ENCODE results near the gene IFI35.
"Not testable (repeated sequence)": the region's sequence is repeated elsewhere in the genome, so short reads cannot be mapped to it uniquely, and the experiment has no call there.

IFI35 gene

DNA sequence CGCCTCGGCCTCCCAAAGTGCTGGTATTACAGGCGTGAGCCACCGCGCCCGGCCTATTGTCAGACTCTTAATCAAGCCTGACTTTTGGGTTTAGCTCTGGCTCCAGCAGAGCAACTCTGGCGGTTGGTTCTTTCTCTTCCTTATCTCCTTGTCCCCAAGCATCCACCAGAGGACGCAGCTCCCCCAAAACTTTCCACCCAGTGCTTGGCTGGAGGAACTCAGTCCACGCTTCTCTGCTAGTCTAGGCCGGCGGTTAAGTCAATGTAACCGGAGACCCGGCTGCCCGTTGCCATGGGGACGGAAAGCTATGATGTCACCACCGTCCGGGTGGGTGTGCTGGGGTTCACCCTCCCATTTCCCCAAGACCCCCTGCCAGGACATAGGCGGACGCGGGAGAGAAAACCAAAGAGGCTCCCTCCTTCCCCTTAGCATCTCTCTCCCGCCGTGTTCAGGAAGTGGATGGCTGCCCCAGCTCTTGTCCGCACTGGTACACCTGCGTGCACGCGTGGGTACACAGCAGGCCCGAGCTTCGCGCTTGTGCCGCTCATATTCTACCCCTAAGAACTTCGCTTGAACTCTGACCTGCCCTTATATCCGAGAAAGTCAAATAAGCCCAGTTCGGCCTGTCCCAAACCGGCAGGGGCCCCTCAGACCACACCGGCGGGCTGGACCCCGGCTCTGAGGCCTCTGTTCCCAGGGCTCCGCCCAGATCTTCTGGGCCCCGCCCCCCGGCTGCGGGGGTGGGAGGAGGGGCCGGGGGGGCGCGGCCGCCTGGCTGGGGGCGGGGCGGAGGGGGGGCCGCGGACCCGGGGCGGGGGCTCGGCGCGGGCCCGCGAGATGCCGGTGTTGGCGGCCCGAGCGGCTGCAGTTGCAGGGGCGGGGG lies 18.1 kb downstream of the IFI35 start, which contains the start of gene RND2:
TSS of gene RND2 (plus strand) at position 825 of the 883 bp plus-strand sequence. CDS start 117 bp downstream, outside the sequence.
- DNase-seq: peak; percentile 96

DNA sequence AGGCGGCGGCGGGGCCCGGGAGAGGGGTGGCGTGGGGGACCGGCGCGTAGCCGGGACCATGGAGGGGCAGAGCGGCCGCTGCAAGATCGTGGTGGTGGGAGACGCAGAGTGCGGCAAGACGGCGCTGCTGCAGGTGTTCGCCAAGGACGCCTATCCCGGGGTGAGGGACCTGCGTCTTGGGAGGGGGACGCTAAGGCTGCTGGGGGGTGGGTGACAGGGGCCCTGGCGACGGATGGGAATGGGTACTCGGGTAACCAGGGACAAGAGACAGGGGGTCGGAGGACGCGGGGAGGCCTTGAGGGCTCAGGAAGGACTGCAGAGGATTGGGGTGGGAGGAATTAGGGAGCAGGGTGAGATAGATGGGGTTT lies 18.7 kb downstream of the IFI35 start:
- no peak for DNase-seq

DNA sequence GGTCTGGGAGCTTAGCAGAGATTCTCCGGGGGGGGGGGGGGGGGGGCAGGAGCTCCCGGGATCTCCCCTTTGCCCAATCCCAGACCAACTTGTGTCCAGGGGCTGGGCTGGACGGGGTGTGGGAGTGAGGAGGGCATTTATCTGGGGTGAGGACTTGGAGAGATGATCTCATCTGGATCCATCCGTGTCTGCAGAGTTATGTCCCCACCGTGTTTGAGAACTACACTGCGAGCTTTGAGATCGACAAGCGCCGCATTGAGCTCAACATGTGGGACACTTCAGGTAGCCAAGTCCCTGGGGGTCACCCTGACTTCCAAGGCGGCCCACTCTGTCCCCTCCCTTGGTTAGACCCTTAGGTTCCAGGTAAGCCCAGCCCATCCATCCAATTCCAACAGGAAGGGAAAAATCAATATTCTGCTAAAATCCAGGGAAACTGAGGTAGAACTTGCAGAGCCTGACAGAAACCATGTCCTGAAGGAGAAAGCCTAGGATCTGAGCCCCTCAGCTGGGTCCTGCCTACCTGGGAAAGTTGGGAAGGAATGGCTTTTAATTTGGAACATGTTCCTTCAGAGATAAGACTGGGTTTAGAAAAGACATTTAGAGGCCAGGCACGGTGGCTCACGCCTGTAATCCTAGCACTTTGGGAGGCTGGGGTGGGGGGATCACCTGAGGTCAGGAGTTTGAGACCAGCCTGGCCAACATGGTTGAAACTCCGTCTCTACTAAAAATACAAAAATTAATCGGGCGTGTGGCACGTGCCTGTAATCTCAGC lies 19.4 kb downstream of the IFI35 start:
- no peak for DNase-seq

DNA sequence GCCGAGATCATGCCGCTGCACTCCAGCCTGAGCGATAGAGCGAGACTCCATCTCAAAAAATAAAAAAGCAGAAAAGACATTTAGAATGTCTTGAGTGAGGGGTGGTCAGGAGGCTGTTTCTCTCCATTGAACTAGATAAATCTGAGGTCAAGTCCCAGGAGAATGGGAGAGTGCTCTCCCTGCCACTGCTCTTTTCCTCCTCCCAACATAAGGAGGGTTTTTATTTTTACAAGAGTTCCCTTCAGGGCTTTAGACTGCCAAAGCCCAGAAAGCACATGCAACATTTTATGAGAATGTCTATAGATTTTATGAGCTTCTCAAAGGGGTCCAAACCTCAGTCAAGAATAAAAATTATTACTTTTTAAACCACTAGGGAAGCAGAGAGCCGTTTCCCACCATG lies 20.0 kb downstream of the IFI35 start:
- no peak for DNase-seq

DNA sequence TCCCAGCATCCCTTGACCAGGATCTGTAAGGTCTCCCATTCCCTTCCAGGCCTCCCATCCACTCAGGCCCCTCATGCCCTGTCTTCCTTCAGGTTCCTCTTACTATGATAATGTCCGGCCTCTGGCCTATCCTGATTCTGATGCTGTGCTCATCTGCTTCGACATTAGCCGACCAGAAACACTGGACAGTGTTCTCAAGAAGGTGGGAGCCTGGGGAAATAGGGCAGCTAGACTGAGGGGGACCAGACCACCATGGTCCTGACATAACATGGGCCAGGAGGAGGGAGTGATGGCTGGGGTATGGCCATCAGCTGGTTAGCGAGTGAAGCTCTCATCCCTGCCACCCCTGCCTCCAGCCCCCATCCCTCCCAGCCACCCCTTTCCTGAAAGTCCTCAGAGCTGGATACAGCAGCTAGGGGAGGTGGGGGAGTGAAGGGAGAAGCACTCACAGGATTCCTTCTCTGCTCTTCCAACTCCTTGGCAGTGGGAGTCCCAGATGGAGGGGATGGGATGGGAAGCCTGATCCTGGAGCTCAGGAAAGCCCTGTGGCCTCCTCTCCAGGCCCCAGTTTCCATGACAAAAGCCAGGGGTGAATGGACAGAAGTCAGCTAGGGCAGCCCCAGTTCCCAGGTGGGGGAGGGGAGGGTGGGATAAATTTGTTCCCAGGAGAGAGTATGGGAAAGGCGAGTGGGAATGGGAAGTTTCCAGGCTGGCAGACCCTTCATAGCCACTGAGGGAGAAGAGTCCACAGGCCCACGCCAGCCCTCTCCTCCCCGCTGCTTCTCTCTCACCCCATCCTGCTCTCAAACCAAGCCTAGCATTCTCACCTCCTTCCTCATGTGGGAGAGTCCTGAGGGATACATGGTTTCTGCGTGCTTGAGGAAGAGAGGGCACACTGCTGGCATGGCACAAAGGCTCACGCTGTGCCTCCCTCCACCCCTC lies 20.8 kb downstream of the IFI35 start:
- no peak for DNase-seq

DNA sequence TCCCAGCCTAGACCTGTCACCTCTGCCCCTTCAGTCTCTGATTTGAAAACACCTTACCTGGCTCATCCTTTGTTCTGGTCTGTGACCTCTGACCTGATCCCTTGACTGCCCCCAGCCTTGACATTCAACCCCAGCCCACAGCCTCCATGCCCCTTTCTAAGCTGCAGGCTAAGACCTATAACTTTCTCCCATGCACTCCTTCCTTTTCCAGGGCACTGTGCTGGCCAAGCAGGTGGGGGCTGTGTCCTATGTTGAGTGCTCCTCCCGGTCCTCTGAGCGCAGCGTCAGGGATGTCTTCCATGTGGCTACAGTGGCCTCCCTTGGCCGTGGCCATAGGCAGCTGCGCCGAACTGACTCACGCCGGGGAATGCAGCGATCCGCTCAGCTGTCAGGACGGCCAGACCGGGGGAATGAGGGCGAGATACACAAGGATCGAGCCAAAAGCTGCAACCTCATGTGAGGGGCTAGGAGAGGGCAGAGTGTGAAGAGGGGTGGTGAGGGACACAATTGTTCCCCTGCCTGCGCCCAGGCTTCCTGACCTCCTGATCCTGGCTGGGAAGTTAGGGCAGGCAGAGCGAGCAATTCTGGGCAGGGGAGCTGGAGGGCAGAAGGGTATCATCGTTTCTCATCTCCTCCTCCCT lies 21.8 kb downstream of the IFI35 start:
- no peak for DNase-seq

DNA sequence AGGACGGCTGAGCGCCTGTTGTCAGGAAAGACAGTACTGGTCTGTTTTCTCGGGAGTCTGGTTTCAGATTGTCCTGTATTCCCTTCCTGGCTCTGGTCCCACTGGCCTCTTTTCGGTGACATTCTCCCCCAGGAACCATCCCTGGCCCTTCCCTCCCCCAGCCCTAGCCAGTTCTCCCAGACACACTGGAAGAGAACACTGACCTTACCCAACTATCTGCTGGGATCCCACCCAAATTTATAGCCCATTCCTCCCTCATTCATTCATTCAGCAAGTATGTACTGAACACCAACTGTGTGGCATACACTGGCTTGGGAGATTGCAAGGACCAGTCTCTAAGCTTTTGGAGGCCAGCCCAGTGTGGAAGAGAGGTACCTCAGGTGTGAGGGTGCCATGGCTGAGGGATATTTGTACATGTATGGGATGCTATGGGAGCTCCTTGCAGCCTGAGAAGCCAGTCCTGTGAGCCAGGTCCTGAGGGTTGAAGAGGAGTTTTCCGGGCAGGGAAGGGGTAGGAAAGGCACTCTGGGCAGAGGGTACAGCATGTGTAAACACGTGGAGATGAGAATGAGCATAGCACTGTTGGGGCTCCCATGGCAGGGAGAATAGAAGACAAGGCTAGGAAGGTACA lies 23.7 kb downstream of the IFI35 start:
- DNase-seq: no peak

DNA sequence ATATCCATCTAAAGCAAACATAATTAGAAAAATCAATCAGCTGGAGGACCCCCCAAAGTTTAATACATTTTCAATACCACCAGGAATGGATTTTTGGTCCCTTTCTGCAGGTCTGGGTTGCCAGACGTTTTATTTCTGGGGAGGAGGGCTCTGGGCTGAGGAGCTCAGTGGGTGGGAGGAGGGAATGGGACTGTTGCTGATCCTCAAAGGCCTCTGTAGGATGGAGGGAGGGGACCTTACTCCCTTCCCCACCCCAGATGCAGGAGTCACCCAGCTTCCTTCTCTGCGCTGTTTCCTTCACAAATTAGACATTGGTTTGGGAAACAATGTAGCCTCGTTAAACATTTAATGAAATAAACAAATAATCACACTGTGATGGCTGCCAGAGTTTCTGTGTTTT lies 25.1 kb downstream of the IFI35 start:
- no peak for DNase-seq

DNA sequence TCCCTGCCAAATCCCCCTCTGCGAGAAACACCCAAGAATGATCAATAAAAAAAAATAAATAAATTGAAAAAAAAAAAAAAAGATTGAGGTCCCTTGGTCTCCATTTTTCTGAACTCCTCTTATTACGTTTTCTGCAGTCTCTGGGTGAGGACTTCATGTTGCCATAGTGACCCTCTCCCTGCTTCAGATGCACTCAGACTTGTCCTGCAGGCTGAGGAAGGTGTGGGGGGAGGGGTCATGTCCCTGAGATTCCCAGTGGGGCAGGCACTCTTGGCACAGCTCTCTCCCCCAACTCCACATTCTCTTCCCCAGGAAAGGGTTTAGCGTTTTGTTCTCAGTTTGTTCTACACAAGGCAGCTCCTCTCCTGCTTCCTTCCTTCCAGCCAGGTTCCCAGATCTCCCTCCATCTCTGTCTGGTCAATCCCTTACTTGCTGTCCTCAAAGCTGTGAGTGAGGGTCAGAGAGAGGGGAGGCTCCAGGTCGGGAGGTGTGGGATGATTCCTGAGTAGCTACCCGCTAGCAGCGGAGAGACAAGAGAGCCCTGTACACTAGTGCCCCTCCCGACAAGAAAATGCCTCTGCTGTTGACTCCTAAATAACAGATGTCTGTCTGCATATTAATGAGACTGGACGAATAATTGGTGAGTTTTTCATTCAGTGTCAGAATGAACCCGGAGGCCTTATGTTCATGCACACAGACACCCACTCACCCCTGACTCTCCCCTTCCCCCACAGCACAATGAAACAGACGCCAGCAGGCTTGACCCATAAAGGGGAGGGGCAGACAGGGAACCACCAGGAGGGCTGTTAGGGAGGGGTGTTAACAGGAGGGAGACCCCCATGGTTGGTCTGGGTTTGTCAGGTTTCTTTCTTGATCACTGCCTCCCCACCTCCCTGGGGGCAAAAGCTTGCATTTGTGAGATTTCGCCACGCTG lies 27.6 kb downstream of the IFI35 start:
- no peak for DNase-seq

DNA sequence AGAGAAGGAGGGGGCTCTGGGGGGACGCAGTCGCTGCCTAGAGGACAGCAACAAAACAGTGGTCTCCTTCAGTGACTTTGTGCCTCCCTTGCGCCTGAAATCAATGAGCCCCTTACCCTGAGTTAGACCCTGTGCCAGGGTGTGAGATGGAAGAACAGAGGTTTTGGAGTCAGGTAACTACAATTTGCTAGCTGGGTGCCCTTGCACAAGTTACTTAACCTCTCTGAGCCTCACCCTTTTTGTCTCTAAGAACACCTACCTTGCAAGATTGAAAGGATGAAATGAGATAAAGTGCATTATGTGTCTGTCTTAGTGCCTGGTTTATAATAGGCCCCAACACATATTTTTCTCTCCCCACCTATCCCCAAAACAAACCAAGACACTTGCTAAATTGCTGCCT lies 28.3 kb downstream of the IFI35 start:
- no peak for DNase-seq

DNA sequence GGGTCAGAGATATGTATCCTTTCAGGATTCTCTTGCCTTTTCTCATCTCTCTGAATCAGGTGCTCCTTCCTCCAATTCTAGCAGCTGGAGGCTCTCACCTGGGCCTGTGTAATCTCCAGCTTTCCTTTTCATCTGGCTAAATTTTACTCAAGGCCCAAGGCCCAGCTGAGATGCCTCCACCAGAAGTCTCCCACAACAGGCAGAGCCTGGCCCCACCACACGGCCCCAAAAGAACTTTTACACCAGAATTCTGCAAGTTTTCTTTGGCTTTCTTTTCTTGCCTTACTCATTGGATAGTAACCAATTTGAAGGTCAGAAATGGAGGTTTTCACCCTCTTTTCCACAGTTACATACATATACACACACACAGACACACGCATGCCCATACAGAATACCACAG lies 33.1 kb downstream of the IFI35 start:
- no peak for DNase-seq

DNA sequence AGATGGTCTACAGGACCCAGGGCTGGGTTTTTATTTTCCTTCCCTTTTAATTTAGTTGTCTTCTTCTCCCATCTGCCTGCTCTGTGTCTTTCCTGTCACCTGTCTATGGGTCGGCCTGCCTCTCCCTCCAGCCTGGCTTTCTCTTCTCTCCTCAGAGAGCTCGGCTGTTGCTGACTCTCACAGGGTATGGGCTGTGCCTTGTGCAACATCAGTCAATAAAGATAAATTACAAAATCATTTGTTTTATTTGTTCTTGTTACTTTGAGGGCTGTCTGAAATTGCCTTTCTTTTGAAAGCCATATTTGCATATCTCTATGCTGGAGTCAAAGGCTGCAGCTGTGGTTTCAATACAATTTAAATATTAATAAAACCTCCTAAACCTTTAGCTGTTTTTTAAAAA lies 34.1 kb downstream of the IFI35 start:
- DNase-seq: no peak

DNA sequence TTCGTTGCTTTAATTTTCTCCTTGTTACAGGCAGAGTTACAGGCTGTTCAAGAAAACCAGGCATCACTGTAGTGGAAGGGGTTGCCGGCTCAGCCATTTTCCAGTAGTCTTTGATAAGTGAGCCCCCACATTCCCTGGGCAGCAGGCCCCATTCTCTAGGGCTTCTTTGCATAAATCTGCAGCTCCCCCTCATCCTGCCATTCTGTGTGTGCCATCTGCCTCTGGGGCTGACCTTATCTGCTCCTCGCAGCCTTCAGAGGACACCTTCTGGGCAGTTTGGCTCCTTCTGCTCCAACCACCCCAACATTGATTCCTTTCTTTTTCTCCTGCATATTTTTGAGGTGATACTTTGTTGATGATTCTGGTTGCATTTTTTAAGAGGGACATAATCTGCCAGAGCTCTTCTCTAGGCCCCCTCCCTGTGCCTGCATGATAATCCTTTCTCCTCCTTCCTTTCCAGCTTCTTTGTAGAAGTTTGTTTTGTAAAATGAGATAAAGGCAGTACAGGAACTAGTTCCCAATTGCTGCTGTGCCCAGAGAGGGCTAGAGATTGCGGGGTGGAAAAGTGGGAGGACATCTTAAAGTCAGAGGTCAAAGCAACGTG lies 35.5 kb downstream of the IFI35 start:
- no peak for DNase-seq

DNA sequence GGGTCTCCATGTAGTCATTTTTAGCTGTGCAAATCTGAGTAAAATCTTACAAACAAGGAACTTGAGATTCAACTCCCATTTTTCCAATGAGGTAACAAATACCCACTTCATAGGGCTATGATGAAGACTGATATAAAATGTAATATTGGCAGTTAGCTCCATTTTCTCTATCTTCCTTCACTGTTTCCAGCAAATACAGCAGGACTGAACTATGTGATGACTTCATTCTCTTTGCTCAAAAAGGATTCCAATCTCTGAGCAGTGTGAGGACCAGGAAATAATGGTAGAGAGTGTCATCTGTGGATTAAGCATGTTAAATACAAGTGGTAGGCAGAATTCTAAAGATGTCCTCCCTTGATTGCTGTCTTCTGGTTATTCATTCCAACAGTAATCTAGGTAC lies 36.7 kb downstream of the IFI35 start:
- no peak for DNase-seq

DNA sequence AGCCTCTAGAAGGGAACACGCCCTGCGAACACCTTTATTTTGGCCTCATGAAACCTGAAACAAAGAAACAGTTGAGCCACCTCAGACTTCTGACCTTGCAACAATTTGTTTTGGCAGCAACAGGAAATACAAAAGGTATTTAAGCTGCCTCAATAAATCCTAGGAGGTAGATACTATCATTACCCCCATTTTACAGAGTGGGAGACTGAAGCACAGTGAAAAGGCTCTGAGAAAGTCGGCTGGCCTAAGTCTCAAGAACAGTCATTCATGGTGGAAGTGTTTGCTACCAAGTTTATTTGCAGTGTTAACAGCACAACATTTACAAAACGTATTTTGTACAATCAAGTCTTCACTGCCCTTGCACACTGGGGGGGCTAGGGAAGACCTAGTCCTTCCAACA lies 37.4 kb downstream of the IFI35 start:
- no peak for DNase-seq

DNA sequence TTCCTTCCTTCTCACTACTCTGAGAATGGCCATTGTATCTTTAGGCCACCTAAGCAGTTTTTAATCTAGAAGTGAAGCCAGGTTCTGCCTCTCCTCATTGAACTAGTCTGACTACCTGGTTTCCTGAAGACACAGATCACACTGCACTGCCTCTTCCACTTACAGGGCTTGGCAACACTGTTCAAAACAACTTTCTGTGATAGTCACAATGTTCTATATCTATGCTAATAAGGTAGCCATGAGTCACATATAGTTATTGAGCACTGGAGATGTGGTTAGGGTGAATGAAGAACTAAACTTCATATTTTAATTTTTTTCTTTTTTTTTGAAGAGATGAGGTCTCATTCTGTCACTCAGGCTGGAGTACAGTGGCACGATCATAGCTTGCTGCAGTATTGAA lies 45.4 kb downstream of the IFI35 start:
- DNase-seq: no peak

DNA sequence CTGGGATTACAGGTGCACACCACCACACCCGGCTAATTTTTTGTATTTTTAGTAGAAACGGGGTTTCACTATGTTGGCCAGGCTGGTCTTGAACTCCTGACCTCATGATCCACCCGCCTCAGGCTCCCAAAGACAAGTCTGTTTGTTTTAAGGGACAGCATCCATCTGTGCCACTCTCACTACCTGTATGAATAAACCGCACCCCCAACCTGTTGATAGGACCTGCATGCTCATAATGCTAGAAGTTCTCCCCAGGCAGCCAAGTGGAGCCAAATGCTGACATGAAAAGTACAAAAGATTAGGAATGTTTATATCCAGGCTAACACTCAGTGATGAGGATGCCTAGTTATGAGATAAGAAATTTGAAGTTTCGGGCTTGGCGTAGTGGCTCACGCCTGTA lies 46.4 kb downstream of the IFI35 start:
- DNase-seq: not testable (repeated sequence)

DNA sequence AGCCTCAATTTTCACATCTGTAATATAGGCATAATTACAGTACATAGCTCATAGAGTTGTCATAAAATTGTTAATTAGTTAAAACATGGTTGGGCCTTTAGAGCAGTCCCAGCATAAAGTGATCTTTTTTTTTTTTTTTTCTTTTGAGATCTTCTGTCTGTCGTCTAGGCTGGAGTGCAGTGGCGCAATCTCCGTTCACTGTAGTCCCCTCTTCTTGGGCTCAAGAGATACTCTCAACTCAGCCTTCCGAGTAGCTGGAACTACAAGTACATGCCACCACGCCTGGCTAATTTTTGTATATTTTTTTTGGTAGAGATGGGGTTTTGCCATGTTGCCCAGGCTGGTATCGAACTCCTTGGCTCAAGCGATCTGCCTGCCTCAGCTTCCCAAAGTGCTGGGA lies 49.5 kb downstream of the IFI35 start:
- DNase-seq: no peak

DNA sequence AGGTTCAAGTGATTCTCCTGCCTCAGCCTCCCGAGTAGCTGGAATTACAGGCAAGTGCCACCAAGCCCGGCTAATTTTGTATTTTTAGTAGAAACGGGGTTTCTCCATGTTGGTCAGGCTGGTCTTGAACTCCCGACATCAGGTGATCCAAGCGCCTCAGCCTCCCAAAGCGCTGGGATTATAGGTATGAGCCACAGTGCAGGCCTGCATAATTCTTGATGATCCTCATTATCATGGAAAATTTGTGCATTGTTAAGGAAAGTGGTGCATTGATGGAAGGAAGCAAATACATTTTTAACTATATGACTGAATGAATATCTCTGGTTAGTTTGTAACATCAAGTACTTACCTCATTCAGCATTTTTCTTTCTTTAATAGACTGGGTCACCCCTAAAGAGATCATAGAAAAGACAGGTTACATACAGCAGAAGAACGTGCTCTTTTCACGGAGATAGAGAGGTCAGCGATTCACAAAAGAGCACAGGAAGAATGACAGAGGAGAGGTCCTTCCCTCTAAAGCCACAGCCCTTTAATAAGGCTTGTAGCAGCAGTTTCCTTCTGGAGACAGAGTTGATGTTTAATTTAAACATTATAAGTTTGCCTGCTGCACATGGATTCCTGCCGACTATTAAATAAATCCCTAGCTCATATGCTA lies 56.5 kb downstream of the IFI35 start:
- DNase-seq: no peak
